Upper lobe of right lung (tissue), 1 donor: Measurements from ENCODE around the gene GYS1. TPM values are rescaled to one million over a fixed set of nuclear protein-coding genes. Genes with fewer than 3 reads are reported as not detected.

Experiments
- ATAC-seq: fragments of 200-7000 bp; cut with Tn5 transposase; one replicate; pipeline ENCODE4 v1.9.1; 2020; ENCODE audit warnings: mild to moderate bottlenecking, moderate library complexity
- DNase-seq: peaks from one replicate; pipeline ENCODE4 v3.0.0-alpha.2; 2020
- H3K27ac ChIP-seq: fragments of 200-600 bp; one replicate; pipeline ENCODE4 v1.8.0; 2022
- H3K27me3 ChIP-seq: fragments of 200-600 bp; one replicate; pipeline ENCODE4 v1.8.0; 2022; ENCODE audit warnings: mild to moderate bottlenecking
- H3K36me3 ChIP-seq: fragments of 200-600 bp; one replicate; pipeline ENCODE4 v1.8.0; 2022
- H3K4me1 ChIP-seq: fragments of 200-600 bp; one replicate; pipeline ENCODE4 v1.8.0; 2022
- H3K4me3 ChIP-seq: fragments of 200-600 bp; one replicate; pipeline ENCODE4 v1.8.0; 2022; ENCODE audit warnings: mild to moderate bottlenecking
- H3K9me3 ChIP-seq: fragments of 200-600 bp; one replicate; pipeline ENCODE4 v1.8.0; 2022
- CTCF ChIP-seq: fragments of 200-600 bp; IDR thresholded peaks from one replicate; pipeline ENCODE4 v1.8.0; 2022; ENCODE audit warnings: antibody characterized with exemption
- intact Hi-C: fragments of 100-400 bp; cut with DNase I; formaldehyde crosslinking; loops from one replicate; pipeline ENCODE4 v1.11.0; 2022
- total RNA-seq: library from RNA; stranded (reverse); fragmentation: NEBNext Ultra II Directional; extraction: Animal tissue kit (Norgen Biotek cat#: 25700); gene quantifications from one replicate; pipeline ENCODE4 v1.2.1, GENCODE V29; 2021
- donor health status: DM: no; HTN: yes; CAD: no; lungs with severe emphysema.

The GYS1 gene
- total RNA-seq, 1 donor from 2014 or later: 35.1 TPM

- intact Hi-C loops: no loop called here
- TF ChIP-seq CTCF: no peak
- Histone ChIP-seq H3K4me1 (peaks cover 20% of the 10 kb centered on the region), H3K9me3 (no peaks in the 10 kb centered on the region), H3K4me3 (no peak overlapping the region), H3K27me3 (no peaks in the 10 kb centered on the region), H3K27ac (peak overlapping the region; percentile 95), H3K36me3 (peaks cover 18% of the 10 kb centered on the region)
- DNase-seq: no peak
- no peak for ATAC-seq
These were observed 2.0 kb downstream of the GYS1 start for GRCh38 chr19:48991011-48991609.

GRCh38 chr19:48990400-48990799 is 2.7 kb downstream of the GYS1 start:
- no peak for DNase-seq
- no peak for ATAC-seq
- no peaks in the 10 kb centered on the region for H3K9me3 ChIP-seq
- H3K4me3 ChIP-seq: no peak overlapping the region
- intact Hi-C loops: no loop called here
- H3K36me3 ChIP-seq: peaks cover 24% of the 10 kb centered on the region
- peaks cover 20% of the 10 kb centered on the region for H3K4me1 ChIP-seq
- no peak overlapping the region for H3K27ac ChIP-seq
- H3K27me3 ChIP-seq: no peaks in the 10 kb centered on the region
- no peak for TF ChIP-seq CTCF

- intact Hi-C loops: no loop called here
- H3K27me3 ChIP-seq: no peaks in the 10 kb centered on the region
- H3K36me3 ChIP-seq: peaks cover 30% of the 10 kb centered on the region
- no peaks in the 10 kb centered on the region for H3K9me3 ChIP-seq
- DNase-seq: no peak
- no peak for TF ChIP-seq CTCF
- ATAC-seq: no peak
- H3K27ac ChIP-seq: no peak overlapping the region
- H3K4me3 ChIP-seq: no peak overlapping the region
- peaks cover 20% of the 10 kb centered on the region for H3K4me1 ChIP-seq
These were observed 3.3 kb downstream of the GYS1 start for GRCh38 chr19:48989701-48990291.

GRCh38 chr19:48988860-48989259 is 4.2 kb downstream of the GYS1 start:
- Histone ChIP-seq H3K36me3 (peaks cover 40% of the 10 kb centered on the region), H3K4me1 (peaks cover 12% of the 10 kb centered on the region), H3K9me3 (no peaks in the 10 kb centered on the region), H3K27me3 (no peaks in the 10 kb centered on the region), H3K4me3 (no peak overlapping the region), H3K27ac (no peak overlapping the region)
- no peak for ATAC-seq
- intact Hi-C loops: no loop called here
- TF ChIP-seq CTCF: no peak
- DNase-seq: no peak

GRCh38 chr19:48988286-48988685 is 4.8 kb downstream of the GYS1 start:
- no peak for TF ChIP-seq CTCF
- no peak for ATAC-seq
- no peak for DNase-seq
- intact Hi-C loops: no loop called here
- Histone ChIP-seq H3K27ac (no peak overlapping the region), H3K36me3 (peaks cover 44% of the 10 kb centered on the region), H3K4me1 (peaks cover 12% of the 10 kb centered on the region), H3K27me3 (no peaks in the 10 kb centered on the region), H3K4me3 (no peak overlapping the region), H3K9me3 (no peaks in the 10 kb centered on the region)

- H3K4me1 ChIP-seq: peaks cover 12% of the 10 kb centered on the region
- DNase-seq (no peak), ATAC-seq (no peak)
- no peaks in the 10 kb centered on the region for H3K27me3 ChIP-seq
- H3K4me3 ChIP-seq: no peak overlapping the region
- intact Hi-C loops: no loop called here
- H3K27ac ChIP-seq: no peak overlapping the region
- TF ChIP-seq CTCF: no peak
- no peaks in the 10 kb centered on the region for H3K9me3 ChIP-seq
- peaks cover 54% of the 10 kb centered on the region for H3K36me3 ChIP-seq
These were observed 5.8 kb downstream of the GYS1 start for GRCh38 chr19:48987323-48987722.
